OCI-LY3 (cell line): ENCODE data around the gene LAMA4.

Source experiments
- EZH2phosphoT487 ChIP-seq: fragments of 200-600 bp; shearing (Covaris generic); IDR thresholded peaks from 2 replicates; pipeline ENCODE4 v1.6.1; 2018; ENCODE audit warnings: antibody characterized with exemption, mixed run types, low read depth
- TF ChIP-seq, protein P1 (sequence below): fragments of 200-600, 300-600 bp; sonication (generic); IDR thresholded peaks from 2 replicates; pipeline ENCODE4 v1.5.1; 2014; ENCODE audit warnings: antibody characterized with exemption, low read length, low read depth

DNA sequence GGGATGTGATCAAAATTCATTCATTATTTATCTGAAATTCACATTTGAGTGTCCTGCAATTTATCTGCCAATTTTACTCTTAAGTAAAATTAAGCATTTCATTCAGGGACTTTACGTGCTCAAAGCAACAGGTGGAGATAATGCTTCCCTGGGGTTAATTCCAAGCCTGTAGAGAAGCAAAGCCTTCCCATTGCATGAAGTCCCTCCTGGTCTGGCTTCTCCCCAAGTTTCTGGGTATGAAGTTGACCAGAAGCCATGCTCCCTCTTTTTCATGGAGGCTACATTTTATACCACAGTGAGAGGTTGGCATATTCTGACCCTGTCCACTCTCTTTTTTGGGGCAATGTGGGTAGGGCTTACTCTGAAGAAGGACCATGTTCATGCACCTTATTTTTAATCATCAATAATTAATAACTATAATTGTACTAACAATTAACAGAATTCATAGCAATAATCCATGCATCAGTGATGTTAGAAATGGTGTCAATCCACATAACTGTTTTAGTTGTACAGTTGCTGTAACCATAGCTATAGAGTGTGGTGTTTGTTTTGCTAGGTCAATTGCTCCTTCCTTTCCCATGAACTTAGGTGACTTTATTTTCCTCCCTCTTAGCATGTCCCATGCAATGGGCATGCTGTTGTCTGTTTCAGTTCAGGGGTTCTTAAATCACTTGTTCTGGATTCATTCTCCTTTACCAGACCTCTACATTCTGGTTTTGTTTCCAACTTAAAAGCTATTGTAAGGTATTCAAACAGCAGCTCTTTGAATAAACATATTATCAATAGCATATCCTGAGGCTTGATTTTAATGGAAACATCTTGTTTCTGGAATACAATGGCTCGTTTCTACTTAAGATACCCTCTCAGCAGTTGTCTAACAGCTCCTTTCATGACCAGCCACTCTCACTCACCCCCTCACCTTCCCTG lies 1.5 kb downstream of the LAMA4 start:
- TF ChIP-seq, protein P1, sequence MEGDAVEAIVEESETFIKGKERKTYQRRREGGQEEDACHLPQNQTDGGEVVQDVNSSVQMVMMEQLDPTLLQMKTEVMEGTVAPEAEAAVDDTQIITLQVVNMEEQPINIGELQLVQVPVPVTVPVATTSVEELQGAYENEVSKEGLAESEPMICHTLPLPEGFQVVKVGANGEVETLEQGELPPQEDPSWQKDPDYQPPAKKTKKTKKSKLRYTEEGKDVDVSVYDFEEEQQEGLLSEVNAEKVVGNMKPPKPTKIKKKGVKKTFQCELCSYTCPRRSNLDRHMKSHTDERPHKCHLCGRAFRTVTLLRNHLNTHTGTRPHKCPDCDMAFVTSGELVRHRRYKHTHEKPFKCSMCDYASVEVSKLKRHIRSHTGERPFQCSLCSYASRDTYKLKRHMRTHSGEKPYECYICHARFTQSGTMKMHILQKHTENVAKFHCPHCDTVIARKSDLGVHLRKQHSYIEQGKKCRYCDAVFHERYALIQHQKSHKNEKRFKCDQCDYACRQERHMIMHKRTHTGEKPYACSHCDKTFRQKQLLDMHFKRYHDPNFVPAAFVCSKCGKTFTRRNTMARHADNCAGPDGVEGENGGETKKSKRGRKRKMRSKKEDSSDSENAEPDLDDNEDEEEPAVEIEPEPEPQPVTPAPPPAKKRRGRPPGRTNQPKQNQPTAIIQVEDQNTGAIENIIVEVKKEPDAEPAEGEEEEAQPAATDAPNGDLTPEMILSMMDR: no peak
- TF ChIP-seq EZH2phosphoT487: no peak
